Right lobe of liver (tissue), 6 donors: ENCODE results near the gene PGBD5. TPM values are rescaled to one million over a fixed set of nuclear protein-coding genes. Genes with fewer than 3 reads are reported as not detected.

Experiments used
- ATAC-seq, 4 donors: fragments of 200-7000 bp; cut with Tn5 transposase; one replicate each; pipeline ENCODE4 v1.9.1; 2020; ENCODE audit warnings: mild to moderate bottlenecking in 4 of 4, moderate library complexity in 4 of 4
- DNase-seq, 3 donors: peaks; one replicate each; pipeline ENCODE4 v3.0.0-alpha.2; 2020
- H3K27ac ChIP-seq, 3 donors: fragments of 200-600 bp; one replicate each; pipeline ENCODE4 v1.8.0; 2022
- H3K27me3 ChIP-seq, 2 donors: fragments of 200-600 bp; one replicate each; pipeline ENCODE4 v1.8.0; 2022
- H3K36me3 ChIP-seq, 4 donors: fragments of 200-600 bp; sonication (generic) in 1 of 4; one replicate each; pipeline versions ENCODE4 v1.5.1 to v1.8.0; 2017 to 2022; ENCODE audit warnings: control low read depth in 1 of 4
- H3K4me1 ChIP-seq, 4 donors: fragments of 200-600 bp; sonication (generic) in 1 of 4; one replicate each; pipeline versions ENCODE4 v1.5.1 to v1.8.0; 2017 to 2022; ENCODE audit warnings: control low read depth in 1 of 4
- H3K4me3 ChIP-seq, 3 donors: fragments of 200-600 bp; one replicate each; pipeline ENCODE4 v1.8.0; 2022
- H3K9me3 ChIP-seq, 4 donors: fragments of 200-600 bp; sonication (generic) in 1 of 4; one replicate each; pipeline versions ENCODE4 v1.5.1 to v1.8.0; 2017 to 2022; ENCODE audit warnings: control low read depth in 1 of 4
- CTCF ChIP-seq, 4 donors: fragments of 200-600 bp in 3 of 4; fragments of 450-650 bp in 1 of 4; IDR thresholded peaks; one replicate each; pipeline versions ENCODE4 v1.5.1 to v1.8.0; 2016 to 2022; ENCODE audit warnings: antibody characterized with exemption in 4 of 4, mild to moderate bottlenecking in 2 of 4
- POLR2A ChIP-seq: fragments of 450-650 bp; IDR thresholded peaks from one replicate; pipeline ENCODE4 v1.6.1; 2017; ENCODE audit warnings: antibody characterized with exemption, mild to moderate bottlenecking
- WGBS: methylation state at CpG from one replicate; pipeline ENCODE4 v1.1.6; 2018; ENCODE audit warnings: low coverage, low lambda C conversion rate; ENCODE audit not compliant: insufficient coverage; ENCODE audit errors: missing lambda C conversion rate; 5-methylcytosine and 5-hydroxymethylcytosine counted together
- intact Hi-C, 2 donors: fragments of 100-400 bp; cut with DNase I; formaldehyde crosslinking; loops; one replicate each; pipeline versions ENCODE4 v1.11.2 to v1.14.1; 2022
- total RNA-seq, 6 experiments: library from RNA; depleted of rRNA in 2 of 6; stranded (reverse); fragments of >200 nt in 2 of 6; fragmentation: NEBNext Ultra II Directional in 3 of 6; extraction: Animal tissue kit (Norgen Biotek cat#: 25700) in 3 of 6; gene quantifications; one replicate each; pipeline versions ENCODE4 v1.1.0 to v1.2.4, GENCODE V29; 2016 to 2023
- donor health status: DM: no; HTN: yes; CAD: no.
- donor health status: DM: no; HTN: no; CAD: no.
- donor health status: DM: no; HTN: no; CAD: no.
- donor health status: DM: no; HTN: yes; CAD: no.
- donor health status: DM: no; HTN: yes; CAD: no.

The PGBD5 gene
- total RNA-seq, 6 experiments from 2014 or later = 0.80 to 6.4 (median 2.4) TPM

- DNase-seq (no peak), ATAC-seq (no peak)
- no peaks in the 10 kb centered on the region for H3K36me3 ChIP-seq
- no peaks in the 10 kb centered on the region for H3K9me3 ChIP-seq
- H3K4me1 ChIP-seq = peaks cover 0 to 25% (median 7%) of the 10 kb centered on the region in 4 donors
- no peak overlapping the region for H3K4me3 ChIP-seq
- no peak for TF ChIP-seq POLR2A
- no peak for TF ChIP-seq CTCF (IDR thresholded peaks at IDR 0.05)
- intact Hi-C loops = no loop called here
- WGBS = no CpG with 5 or more reads among the region's 4 CpGs
- no peak overlapping the region for H3K27ac ChIP-seq
- H3K27me3 ChIP-seq = no peaks in the 10 kb centered on the region
Measured at GRCh38 chr1:230354005-230354404, 72.1 kb downstream of the PGBD5 start.

- intact Hi-C loops = no loop called here
- TF ChIP-seq POLR2A (no peak), CTCF (IDR thresholded peaks at IDR 0.05) (no peak)
- ATAC-seq (no peak), DNase-seq (no peak)
- 73% methylated on average over 4 of the region's 6 CpGs for WGBS
- H3K4me3 ChIP-seq = no peak overlapping the region
- H3K9me3 ChIP-seq = no peaks in the 10 kb centered on the region
- H3K27me3 ChIP-seq = no peaks in the 10 kb centered on the region
- H3K4me1 ChIP-seq = peaks cover 0 to 25% (median 7%) of the 10 kb centered on the region in 4 donors
- H3K27ac ChIP-seq = peak overlapping the region in 2 of 3 donors; percentile 3 to 78
- no peaks in the 10 kb centered on the region for H3K36me3 ChIP-seq
Measured at GRCh38 chr1:230352537-230352936, 73.6 kb downstream of the PGBD5 start.

GRCh38 chr1:230351983-230352382 is 74.1 kb downstream of the PGBD5 start:
- ATAC-seq (peak; percentile 35 to 75 (median 61)), DNase-seq (no peak)
- Histone ChIP-seq H3K4me3 (no peak overlapping the region), H3K9me3 (no peaks in the 10 kb centered on the region), H3K4me1 (peaks cover 0 to 25% (median 7%) of the 10 kb centered on the region in 4 donors), H3K36me3 (no peaks in the 10 kb centered on the region), H3K27me3 (no peaks in the 10 kb centered on the region), H3K27ac (peak overlapping the region in 2 of 3 donors; percentile 56 to 78)
- TF ChIP-seq CTCF (IDR thresholded peaks at IDR 0.05) (no peak), POLR2A (no peak)
- 24% methylated on average over 6 of the region's 6 CpGs for WGBS
- intact Hi-C loops = no loop called here

GRCh38 chr1:230351514-230351913 is 74.6 kb downstream of the PGBD5 start:
- peak; percentile 71 to 87 (median 82) for ATAC-seq
- Histone ChIP-seq H3K27ac (peak overlapping the region; percentile 5 to 78 (median 56)), H3K36me3 (no peaks in the 10 kb centered on the region), H3K4me1 (peaks cover 0 to 25% (median 7%) of the 10 kb centered on the region in 4 donors), H3K27me3 (no peaks in the 10 kb centered on the region), H3K4me3 (no peak overlapping the region), H3K9me3 (no peaks in the 10 kb centered on the region)
- 3% methylated on average over 2 of the region's 2 CpGs for WGBS
- intact Hi-C loops = no loop called here
- peak in 1 of 3 donors; percentile 74 for DNase-seq
- TF ChIP-seq CTCF (IDR thresholded peaks at IDR 0.05) (no peak), POLR2A (no peak)
